GM18951 (cell line): ENCODE measurements around the gene FBRSL1.

Source experiments
- POLR2A ChIP-seq: IDR thresholded peaks from 4 replicates; pipeline ENCODE4 v1.6.1; 2011; ENCODE audit warnings: mild to moderate bottlenecking; ENCODE audit not compliant: insufficient read length, insufficient read depth; ENCODE audit errors: extremely low read depth
- in situ Hi-C: fragments of 300-500 bp; cut with MboI; formaldehyde crosslinking; loops from one replicate; pipeline ENCODE4 v1.12.0; 2022; ENCODE audit warnings: low sequenced_read_pairs, mixed read lengths, inconsistent platforms; ENCODE audit not compliant: unreplicated experiment

The FBRSL1 gene

DNA sequence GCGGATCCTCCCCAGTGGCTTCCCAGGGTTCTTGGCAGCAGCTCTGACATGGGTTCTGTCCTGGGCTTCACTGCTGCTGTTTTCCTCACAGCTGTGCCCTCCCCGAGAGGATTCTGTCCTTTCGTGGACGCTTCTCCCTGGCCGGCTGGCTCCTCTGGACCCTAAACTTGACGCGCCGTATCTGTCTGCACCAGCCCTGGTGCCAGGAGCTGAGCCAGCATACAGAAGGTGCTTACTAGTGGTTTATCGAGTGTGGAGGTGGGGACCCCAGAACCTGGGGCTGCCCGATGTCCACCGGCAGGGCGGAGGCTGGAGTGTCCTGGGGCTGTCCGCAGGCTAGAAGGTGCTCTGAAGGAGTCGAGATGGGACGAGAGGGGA lies 17.2 kb downstream of the FBRSL1 start:
- in situ Hi-C loops = no loop called here
- no peak for TF ChIP-seq POLR2A

GRCh38 chr12:132507656-132508490 lies 17.9 kb downstream of the FBRSL1 start:
- TF ChIP-seq POLR2A = no peak
- in situ Hi-C loops = no loop called here

GRCh38 chr12:132508491-132508740 lies 18.5 kb downstream of the FBRSL1 start:
- in situ Hi-C loops = no loop called here
- TF ChIP-seq POLR2A = no peak

DNA sequence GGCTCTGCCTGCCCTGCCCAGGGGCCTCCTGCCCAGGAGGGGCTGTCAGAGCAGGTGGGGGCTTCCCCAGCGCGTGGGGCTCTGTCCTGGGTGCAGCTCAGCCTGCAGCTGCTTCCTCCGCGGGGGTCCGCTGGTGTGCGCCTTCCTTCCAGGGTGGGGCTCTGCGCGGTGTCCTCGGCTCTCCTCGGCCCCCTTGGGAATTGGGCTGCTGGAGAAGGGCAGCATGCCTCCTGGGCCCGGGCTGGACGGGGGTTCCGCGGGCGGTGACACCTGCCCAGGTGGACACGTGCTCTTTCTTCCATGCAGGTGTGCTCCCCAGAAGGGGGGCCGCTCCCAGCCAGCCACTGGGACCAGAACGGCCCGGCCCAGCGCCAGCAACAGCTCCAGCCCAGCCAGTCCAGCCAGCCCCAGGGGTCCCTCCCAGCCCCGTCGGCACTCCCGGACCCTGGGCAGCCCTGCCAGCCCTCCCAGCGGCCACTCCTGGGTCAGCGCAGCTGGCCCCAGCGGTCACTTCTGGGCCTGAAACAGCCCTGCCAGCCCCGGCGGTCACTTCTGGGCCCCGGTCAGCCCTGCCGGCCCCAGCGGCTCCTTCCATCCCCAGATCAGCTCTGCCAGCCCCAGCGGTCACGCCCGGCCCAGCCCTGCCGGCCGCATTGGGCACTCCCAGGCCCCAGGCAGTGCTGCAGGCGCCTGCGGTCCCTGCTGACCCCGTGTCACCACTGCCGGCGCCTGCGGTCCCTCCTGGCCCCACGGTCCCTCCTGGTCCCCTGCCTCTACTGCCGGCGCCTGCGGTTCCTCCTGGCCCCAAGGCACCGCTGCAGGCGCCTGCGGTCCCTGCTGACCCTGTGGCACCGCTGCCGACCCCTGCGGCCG lies 19.1 kb downstream of the FBRSL1 start:
- in situ Hi-C loops = no loop called here
- no peak for TF ChIP-seq POLR2A

GRCh38 chr12:132510111-132510724 lies 20.3 kb downstream of the FBRSL1 start:
- in situ Hi-C loops = no loop called here
- no peak for TF ChIP-seq POLR2A

GRCh38 chr12:132510746-132511477 lies 21.0 kb downstream of the FBRSL1 start:
- no peak for TF ChIP-seq POLR2A
- in situ Hi-C loops = no loop called here

- TF ChIP-seq POLR2A = no peak
- in situ Hi-C loops = no loop called here
Observed at GRCh38 chr12:132511516-132512196, 21.7 kb downstream of the FBRSL1 start.

DNA sequence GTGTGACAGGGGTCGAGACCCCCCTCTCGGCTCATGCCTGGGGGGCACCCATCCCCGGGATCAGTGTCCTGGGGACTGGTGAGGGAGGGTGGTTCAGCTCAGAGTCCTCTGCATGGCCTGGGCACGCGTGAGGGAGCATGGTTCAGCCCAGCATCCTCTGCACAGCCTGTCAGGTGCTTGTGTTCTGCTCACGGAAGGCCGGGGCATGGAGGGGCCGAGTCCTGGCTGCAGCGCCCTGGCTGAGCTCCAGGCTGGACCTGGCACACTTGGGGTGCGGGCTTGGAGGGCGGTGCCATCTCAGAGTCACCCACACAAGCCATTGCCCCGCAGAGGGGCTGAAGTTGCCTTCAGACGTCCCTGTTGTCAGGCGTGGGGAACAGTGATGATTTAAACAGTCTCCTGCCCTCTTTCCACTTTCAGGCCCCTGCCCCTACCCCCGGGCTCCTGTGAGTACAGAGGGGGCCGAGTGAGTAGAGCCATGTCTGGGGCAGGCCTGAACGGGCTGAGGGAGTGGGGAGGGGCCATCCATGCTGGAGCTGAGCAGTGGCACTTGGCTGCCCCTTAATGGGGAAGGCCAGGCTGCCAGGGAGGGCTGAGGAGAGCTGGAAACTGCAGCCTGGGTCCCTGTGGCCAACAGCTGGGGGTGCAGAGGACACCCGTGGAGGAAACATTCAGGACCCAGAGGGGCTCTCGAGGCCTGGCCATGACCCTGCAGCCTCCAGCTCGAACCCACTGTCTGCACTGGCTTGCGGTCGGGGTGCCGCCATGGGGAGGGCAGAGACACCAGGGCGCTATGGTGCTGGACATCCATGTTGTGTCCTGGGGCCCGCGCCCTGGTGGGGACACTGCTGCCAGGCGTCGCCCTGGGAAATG lies 22.5 kb downstream of the FBRSL1 start:
- in situ Hi-C loops = no loop called here
- TF ChIP-seq POLR2A = no peak

- TF ChIP-seq POLR2A = no peak
- in situ Hi-C loops = no loop called here
Observed at GRCh38 chr12:132513070-132513398, 23.1 kb downstream of the FBRSL1 start.

DNA sequence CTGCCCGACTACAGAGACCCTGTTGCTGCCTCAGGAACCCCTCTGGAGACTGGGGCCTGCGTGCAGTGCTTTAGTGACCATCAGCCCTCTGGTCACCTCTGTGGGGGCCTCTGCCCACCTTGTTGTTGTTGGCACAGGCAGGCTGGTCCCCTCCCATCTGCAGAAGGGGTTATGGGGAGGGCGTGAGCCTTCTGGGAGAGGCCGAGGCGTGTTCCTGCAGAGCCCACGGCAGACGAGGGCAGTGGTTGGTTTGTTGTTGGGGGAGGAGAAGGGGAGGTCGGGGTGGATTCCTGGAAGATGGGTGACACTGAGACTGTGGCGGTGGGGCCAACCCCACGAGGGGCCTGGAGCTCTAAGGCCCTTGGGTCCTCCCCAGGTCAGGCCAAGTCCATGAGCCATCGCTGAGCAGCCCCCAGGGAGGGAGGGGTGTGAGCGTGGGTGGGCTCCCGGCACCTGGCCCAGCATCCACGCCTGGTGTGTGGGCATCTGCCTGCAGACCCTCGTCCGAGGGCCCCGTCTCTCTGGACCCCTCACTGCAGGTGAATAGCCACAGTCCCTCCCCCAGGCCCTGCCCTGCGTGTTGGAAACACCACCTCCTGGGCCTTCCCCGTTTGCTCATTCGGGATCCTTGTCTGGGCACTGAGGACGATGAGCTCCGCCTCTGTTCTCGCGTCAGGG lies 23.6 kb downstream of the FBRSL1 start:
- TF ChIP-seq POLR2A = no peak
- in situ Hi-C loops = no loop called here

- in situ Hi-C loops = no loop called here
- TF ChIP-seq POLR2A = no peak
Observed at GRCh38 chr12:132514216-132514820, 24.4 kb downstream of the FBRSL1 start.
